22Rv1 (cell line): ENCODE measurements around the gene DBF4.

Experiments
- ZFX ChIP-seq: fragments of 450-650 bp; IDR thresholded peaks from 2 replicates; pipeline ENCODE4 v1.6.1; 2017; ENCODE audit warnings: antibody characterized with exemption, borderline replicate concordance
- TF ChIP-seq, protein P1 (sequence below): fragments of 450-650 bp; IDR thresholded peaks from 2 replicates; pipeline ENCODE4 v1.5.1; 2017; ENCODE audit warnings: mild to moderate bottlenecking

- TF ChIP-seq, protein P1, sequence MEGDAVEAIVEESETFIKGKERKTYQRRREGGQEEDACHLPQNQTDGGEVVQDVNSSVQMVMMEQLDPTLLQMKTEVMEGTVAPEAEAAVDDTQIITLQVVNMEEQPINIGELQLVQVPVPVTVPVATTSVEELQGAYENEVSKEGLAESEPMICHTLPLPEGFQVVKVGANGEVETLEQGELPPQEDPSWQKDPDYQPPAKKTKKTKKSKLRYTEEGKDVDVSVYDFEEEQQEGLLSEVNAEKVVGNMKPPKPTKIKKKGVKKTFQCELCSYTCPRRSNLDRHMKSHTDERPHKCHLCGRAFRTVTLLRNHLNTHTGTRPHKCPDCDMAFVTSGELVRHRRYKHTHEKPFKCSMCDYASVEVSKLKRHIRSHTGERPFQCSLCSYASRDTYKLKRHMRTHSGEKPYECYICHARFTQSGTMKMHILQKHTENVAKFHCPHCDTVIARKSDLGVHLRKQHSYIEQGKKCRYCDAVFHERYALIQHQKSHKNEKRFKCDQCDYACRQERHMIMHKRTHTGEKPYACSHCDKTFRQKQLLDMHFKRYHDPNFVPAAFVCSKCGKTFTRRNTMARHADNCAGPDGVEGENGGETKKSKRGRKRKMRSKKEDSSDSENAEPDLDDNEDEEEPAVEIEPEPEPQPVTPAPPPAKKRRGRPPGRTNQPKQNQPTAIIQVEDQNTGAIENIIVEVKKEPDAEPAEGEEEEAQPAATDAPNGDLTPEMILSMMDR, result peak; percentile 29
- no peak for TF ChIP-seq ZFX
These were observed 898 bp upstream of the DBF4 start for GRCh38 chr7:87875151-87876039.
